T-helper 17 cell (primary cell): ENCODE data around the gene IGF1R. TPM values are rescaled to one million over a fixed set of nuclear protein-coding genes. Genes with fewer than 3 reads are reported as not detected.

ENCODE experiments used
- ATAC-seq: fragments of 150-1000 bp; cut with Tn5 transposase; 2 replicates; pipeline ENCODE4 v1.10.0; 2021; ENCODE audit warnings: mild to moderate bottlenecking, moderate library complexity
- DNase-seq, 3 donors: peaks; one replicate each; pipeline versions ENCODE4 v3.0.0 to v3.0.0-alpha.2; 2020 to 2021
- H3K9me3 ChIP-seq: one replicate; pipeline ENCODE4 v1.7.0; 2013; ENCODE audit warnings: low read length, mild to moderate bottlenecking; ENCODE audit not compliant: control insufficient read depth, poor library complexity, severe bottlenecking
- H3K27ac Mint-ChIP-seq: one replicate; pipeline ENCODE4 v1.8.0; 2022; ENCODE audit warnings: mild to moderate bottlenecking, moderate library complexity, mixed read lengths
- H3K27me3 Mint-ChIP-seq: one replicate; pipeline ENCODE4 v1.8.0; 2022; ENCODE audit warnings: mixed read lengths
- H3K36me3 Mint-ChIP-seq: one replicate; pipeline ENCODE4 v1.8.0; 2022; ENCODE audit warnings: low read depth, mixed read lengths
- H3K4me1 Mint-ChIP-seq: one replicate; pipeline ENCODE4 v1.8.0; 2022; ENCODE audit warnings: mild to moderate bottlenecking, mixed read lengths
- H3K4me3 Mint-ChIP-seq: one replicate; pipeline ENCODE4 v1.8.0; 2022; ENCODE audit warnings: mild to moderate bottlenecking, moderate library complexity, mixed read lengths
- total RNA-seq, 4 donors: library from RNA in 2 of 4; stranded (reverse) in 2 of 4; gene quantifications; one replicate each; pipeline ENCODE4 v1.2.3 and lab custom pipeline; 2022 to 2026

Gene IGF1R
- total RNA-seq, 2 donors from 2014 or later, result 13.7 to 27.1 TPM

GRCh38 chr15:98668566-98669308 lies 20.4 kb downstream of the IGF1R start:
- Mint-ChIP-seq H3K27me3 (peaks cover 26% of the 10 kb centered on the region), H3K36me3 (peaks cover 10% of the 10 kb centered on the region), H3K27ac (peak overlapping the region; percentile 66), H3K4me3 (no peak overlapping the region), H3K4me1 (peaks cover 38% of the 10 kb centered on the region)
- peak; percentile 65 for ATAC-seq
- H3K9me3 ChIP-seq, result no peaks in the 10 kb centered on the region
- DNase-seq, result no peak

DNA sequence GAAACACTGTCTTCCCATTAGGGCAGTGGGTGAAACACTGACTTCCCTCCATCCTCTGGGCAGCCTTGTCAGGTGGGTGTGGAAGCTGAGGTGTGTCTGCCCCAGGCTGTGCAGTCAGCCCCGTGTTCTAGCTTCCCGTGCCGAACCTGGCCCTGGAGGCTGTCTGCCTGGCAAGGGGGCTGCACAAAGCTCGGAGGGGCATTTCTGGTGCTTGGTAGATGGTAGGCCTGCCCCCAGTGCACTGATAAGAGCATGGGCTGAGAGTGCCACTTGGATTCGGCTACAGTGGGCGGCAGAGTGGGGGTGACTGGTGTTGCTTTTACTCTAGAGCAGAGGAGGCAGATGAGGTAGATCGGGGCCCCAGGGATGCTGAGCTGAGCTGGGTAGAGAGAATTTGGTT lies 21.3 kb downstream of the IGF1R start:
- Mint-ChIP-seq H3K36me3 (peaks cover 10% of the 10 kb centered on the region), H3K27ac (peak overlapping the region; percentile 66), H3K4me1 (peaks cover 35% of the 10 kb centered on the region), H3K4me3 (no peak overlapping the region), H3K27me3 (peaks cover 26% of the 10 kb centered on the region)
- DNase-seq (no peak), ATAC-seq (no peak)
- no peaks in the 10 kb centered on the region for H3K9me3 ChIP-seq

GRCh38 chr15:98671060-98672008 lies 23.0 kb downstream of the IGF1R start:
- peaks cover 10% of the 10 kb centered on the region for H3K36me3 Mint-ChIP-seq
- peaks cover 24% of the 10 kb centered on the region for H3K27me3 Mint-ChIP-seq
- DNase-seq (no peak), ATAC-seq (no peak)
- no peak overlapping the region for H3K4me3 Mint-ChIP-seq
- peaks cover 35% of the 10 kb centered on the region for H3K4me1 Mint-ChIP-seq
- no peak overlapping the region for H3K27ac Mint-ChIP-seq
- no peaks in the 10 kb centered on the region for H3K9me3 ChIP-seq

DNA sequence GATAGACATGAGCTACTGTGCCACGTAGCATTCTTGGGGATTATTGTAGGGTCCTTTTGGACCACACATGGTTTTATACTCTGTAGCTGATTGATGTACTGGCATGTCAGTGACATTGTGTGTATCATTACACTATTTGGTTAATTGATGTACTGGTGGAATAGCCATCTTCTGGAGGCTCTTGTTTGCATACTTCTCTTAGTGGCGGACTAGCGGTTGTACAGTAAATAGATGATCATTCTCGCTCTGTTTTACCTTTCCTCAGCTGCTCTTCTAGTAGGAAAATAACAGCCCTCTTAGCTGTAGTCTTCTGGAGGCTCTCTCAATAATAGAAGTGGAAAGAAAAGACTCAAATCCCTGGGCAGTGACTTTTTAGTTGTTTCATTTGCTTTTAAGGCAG lies 24.8 kb downstream of the IGF1R start:
- no peaks in the 10 kb centered on the region for H3K9me3 ChIP-seq
- Mint-ChIP-seq H3K27me3 (peaks cover 18% of the 10 kb centered on the region), H3K4me3 (no peak overlapping the region), H3K27ac (no peak overlapping the region), H3K4me1 (peaks cover 25% of the 10 kb centered on the region), H3K36me3 (peaks cover 5% of the 10 kb centered on the region)
- ATAC-seq (no peak), DNase-seq (no peak)

- H3K9me3 ChIP-seq, result no peaks in the 10 kb centered on the region
- Mint-ChIP-seq H3K27me3 (peaks cover 12% of the 10 kb centered on the region), H3K4me1 (peaks cover 20% of the 10 kb centered on the region), H3K36me3 (peaks cover 4% of the 10 kb centered on the region), H3K4me3 (no peak overlapping the region), H3K27ac (no peak overlapping the region)
- no peak for DNase-seq
- no peak for ATAC-seq
Measured at GRCh38 chr15:98674336-98674735, 26.0 kb downstream of the IGF1R start.

- H3K4me1 Mint-ChIP-seq, result peaks cover 6% of the 10 kb centered on the region
- DNase-seq (no peak), ATAC-seq (no peak)
- peaks cover 2% of the 10 kb centered on the region for H3K27me3 Mint-ChIP-seq
- H3K27ac Mint-ChIP-seq, result no peak overlapping the region
- H3K36me3 Mint-ChIP-seq, result no peaks in the 10 kb centered on the region
- H3K9me3 ChIP-seq, result no peaks in the 10 kb centered on the region
- no peak overlapping the region for H3K4me3 Mint-ChIP-seq
Measured at GRCh38 chr15:98676586-98677270, 28.4 kb downstream of the IGF1R start.

DNA sequence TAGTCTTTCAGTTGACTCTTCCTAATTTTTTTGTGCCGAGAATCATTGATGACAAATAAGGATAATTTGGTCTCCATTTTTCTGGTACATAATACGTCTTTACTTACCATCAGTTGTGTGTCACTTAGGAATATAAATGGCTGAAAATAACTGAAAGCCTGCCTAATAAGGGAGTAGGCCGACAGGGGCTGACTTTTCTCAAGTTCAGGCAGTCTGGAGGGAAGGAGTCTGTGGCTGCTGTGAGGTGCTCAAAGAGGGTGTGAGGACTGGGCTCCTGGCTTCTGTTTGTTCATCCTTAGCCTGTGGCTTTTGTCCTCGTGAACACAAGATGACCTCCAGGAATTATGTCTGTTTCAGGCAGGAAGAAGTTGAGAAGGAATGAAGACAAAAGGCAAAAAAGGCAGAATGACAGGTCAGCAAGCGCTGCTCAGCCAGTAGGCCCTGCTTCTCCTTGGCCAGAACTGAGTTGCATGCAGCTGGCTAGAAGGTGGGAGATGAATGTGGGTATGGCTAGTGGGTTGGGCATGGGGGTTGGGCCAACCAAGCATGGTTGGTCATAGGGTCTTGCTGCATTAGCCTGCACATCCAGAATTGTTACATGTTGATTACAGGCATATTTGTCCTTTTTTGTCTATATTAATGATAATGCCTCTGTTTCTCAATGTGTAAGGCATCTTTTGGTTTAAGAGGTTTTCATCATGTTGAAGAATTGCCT lies 29.2 kb downstream of the IGF1R start:
- H3K27me3 Mint-ChIP-seq, result peaks cover 7% of the 10 kb centered on the region

GRCh38 chr15:98678484-98678883 lies 30.1 kb downstream of the IGF1R start:
- no peaks in the 10 kb centered on the region for H3K9me3 ChIP-seq
- peaks cover 7% of the 10 kb centered on the region for H3K27me3 Mint-ChIP-seq
- H3K4me3 Mint-ChIP-seq, result no peak overlapping the region
- no peak overlapping the region for H3K27ac Mint-ChIP-seq
- peaks cover 15% of the 10 kb centered on the region for H3K4me1 Mint-ChIP-seq
- H3K36me3 Mint-ChIP-seq, result no peaks in the 10 kb centered on the region
- DNase-seq (no peak), ATAC-seq (no peak)

More for the DNA sequence above, 29.2 kb downstream of the IGF1R start:
- H3K4me3 Mint-ChIP-seq, result peak overlapping the region; percentile 3
- ATAC-seq, result no peak
- H3K4me1 Mint-ChIP-seq, result peaks cover 12% of the 10 kb centered on the region
- DNase-seq, result no peak
- no peaks in the 10 kb centered on the region for H3K9me3 ChIP-seq
- H3K36me3 Mint-ChIP-seq, result no peaks in the 10 kb centered on the region
- no peak overlapping the region for H3K27ac Mint-ChIP-seq

DNA sequence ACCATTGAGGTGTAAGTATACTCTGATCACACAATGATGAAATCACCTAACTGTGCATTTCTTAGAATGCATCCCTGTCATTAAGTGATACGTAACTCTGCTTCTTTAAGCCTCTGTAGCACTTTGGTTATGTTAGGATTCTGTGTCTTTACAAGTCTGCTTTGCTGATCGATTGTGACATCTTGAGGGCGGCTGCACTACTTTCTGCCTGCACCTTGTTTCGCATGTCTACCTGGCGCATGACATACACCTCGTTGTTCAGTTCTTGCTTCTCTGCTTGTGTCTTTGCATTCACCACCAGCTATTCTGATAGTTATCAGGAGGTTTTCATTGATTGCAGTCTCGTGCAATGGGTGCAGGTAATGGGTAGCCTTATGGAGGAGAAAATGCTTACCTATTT lies 32.7 kb downstream of the IGF1R start:
- Mint-ChIP-seq H3K27me3 (peaks cover 7% of the 10 kb centered on the region), H3K27ac (no peak overlapping the region), H3K4me3 (no peak overlapping the region), H3K4me1 (peaks cover 21% of the 10 kb centered on the region), H3K36me3 (no peaks in the 10 kb centered on the region)
- ATAC-seq, result no peak
- DNase-seq, result no peak
- H3K9me3 ChIP-seq, result no peaks in the 10 kb centered on the region

DNA sequence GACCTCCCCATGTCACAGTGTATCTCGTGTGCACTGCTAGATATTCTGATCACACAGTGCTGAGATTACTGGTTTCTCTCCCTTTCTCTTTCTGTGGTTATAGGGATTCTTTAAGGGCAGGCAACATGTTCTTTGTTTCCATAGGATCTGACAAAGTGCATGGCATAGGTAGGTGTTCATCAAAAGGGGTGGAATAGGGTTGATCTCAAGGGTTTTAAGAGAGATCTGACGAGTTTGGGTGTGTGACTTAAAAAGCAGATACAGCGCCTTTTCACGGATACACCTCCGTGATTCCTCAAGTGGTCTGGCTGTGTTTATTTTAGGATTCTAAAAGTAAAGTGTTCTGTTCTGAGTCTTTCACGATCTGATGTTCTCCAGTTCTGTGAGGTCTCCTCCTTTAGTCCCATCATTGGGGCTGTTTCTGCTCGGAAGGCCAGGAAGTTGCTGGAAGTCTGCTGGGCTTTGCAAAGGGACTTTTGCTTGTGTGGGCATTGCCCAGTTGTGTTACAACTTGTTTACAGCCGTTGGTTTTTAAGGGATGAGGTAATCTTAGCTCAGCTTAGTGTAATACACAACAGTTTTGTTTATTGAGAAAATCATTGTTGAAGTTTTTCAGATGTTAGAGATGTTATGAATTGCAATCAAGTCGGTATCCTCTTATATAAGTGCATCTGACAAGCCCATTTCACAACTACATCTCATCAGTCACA lies 34.8 kb downstream of the IGF1R start:
- H3K4me3 Mint-ChIP-seq, result peak overlapping the region; percentile 25
- DNase-seq (no peak), ATAC-seq (no peak)
- no peaks in the 10 kb centered on the region for H3K36me3 Mint-ChIP-seq
- peaks cover 7% of the 10 kb centered on the region for H3K27me3 Mint-ChIP-seq
- no peaks in the 10 kb centered on the region for H3K9me3 ChIP-seq
- no peak overlapping the region for H3K27ac Mint-ChIP-seq
- H3K4me1 Mint-ChIP-seq, result peaks cover 24% of the 10 kb centered on the region

DNA sequence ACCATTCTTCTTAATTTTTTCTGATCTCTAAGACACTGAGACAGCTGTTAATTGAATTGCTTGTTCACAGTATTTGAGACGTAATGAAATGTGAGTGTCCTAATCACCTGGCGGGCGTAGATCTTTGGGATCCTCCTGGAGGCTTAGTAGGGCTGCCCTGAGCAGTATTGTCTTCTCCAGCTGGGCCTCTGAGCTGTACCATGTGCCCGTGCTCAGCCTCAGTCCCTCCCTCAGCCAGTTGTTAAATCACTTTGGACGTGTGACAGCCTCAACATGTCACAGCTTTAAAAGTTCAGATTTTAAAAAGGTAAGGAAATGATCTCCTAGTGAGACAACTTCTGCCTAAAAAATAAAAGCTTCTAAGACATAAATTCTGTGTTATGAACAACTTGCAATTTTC lies 35.5 kb downstream of the IGF1R start:
- H3K9me3 ChIP-seq, result no peaks in the 10 kb centered on the region
- Mint-ChIP-seq H3K36me3 (no peaks in the 10 kb centered on the region), H3K27me3 (peaks cover 7% of the 10 kb centered on the region), H3K27ac (no peak overlapping the region), H3K4me3 (no peak overlapping the region), H3K4me1 (peaks cover 27% of the 10 kb centered on the region)
- ATAC-seq, result no peak
- no peak for DNase-seq

- no peaks in the 10 kb centered on the region for H3K36me3 Mint-ChIP-seq
- peaks cover 7% of the 10 kb centered on the region for H3K27me3 Mint-ChIP-seq
- no peak overlapping the region for H3K4me3 Mint-ChIP-seq
- H3K4me1 Mint-ChIP-seq, result peaks cover 26% of the 10 kb centered on the region
- no peak for ATAC-seq
- no peaks in the 10 kb centered on the region for H3K9me3 ChIP-seq
- DNase-seq, result no peak
- peak overlapping the region; percentile 56 for H3K27ac Mint-ChIP-seq
Measured at GRCh38 chr15:98684436-98684835, 36.1 kb downstream of the IGF1R start.
